ENCODE measurements around the gene TAF1B.
A peak's percentile ranks its signal among the peaks of the same experiment; 100 is the strongest.

Gene TAF1B

DNA sequence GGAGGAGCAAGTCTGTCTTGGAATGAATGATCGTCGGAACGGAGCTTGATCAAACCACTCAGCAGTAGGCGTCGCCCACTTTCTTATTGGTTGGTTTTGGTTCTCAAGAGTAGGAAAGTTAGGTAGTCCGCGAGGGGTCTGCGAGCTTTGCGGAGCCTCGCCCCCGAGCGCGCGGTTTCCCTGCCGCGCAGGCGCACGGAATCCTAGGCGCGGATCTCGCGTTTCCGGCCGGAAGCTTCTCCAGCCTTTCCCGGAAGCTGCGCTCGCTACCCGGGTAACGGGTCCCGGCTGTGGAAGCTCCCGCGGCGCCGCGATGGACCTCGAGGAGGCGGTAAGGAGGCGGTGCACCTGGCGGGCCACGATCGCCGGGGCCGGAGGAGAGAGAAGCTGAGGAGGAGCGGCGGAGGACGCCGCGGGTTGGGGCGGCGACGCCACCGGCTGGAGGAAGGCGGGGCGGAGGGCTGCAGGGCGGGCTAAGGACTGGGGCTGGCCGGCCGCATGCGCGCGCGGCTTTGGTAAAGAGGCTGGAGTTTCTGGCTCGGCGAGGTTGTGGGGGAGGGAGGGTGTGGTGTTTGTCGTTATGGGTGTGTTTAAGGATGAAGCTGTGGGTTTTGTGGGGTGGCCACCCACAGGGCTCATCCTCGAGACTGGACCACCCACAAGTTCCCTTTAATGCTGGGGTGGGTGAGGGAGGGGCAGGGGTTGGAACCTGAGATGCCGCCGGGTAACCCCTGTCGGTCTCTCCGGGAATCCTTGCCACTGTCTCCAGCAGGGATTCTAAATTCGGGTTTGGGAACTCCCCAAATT lies at the start of gene TAF1B:
TAF1B (plus strand) TSS at position 246 of the 807 bp plus-strand sequence; CDS start at position 314, 68 bp downstream.
- peak; percentile 92 for DNase-seq

DNA sequence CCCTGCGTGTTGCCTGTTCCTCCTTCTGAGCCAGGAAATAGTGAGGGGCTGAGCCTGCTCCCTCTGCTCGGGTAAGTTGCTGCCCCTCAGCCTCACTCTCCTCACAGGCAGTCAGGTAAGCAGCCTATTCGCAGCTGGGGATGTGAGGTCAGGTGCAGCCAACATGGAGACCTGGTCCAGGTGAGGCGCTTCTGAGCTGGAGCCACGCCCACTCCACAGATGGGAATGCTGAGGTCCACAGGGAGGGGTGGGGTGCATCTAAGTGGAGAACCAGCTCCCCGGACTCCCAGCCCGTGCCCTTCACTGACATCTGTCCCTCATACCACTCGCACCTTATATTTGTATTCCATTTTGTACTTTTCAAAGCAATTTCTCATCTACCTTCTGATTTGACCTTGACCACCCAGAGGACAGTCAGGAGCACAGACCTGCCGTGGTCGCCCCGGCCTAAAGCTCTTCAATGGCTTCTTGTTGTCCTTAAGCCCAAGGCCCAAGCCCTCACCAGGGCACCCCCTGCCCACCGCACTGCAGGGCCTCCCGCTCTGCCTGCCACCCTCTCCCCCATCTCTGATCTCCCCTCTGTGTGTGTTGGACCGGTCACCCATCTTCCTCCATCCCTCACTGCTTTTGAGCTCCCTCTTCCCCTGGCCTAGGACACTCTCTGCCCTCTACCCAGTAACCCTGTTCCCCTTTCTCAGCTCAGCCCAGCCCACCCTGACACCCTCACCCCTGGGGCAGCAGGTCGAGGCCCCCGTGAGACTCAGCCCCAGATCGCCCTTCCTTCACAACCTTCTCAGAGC lies 49.2 kb upstream of the TAF1B start:
- no peak for DNase-seq

DNA sequence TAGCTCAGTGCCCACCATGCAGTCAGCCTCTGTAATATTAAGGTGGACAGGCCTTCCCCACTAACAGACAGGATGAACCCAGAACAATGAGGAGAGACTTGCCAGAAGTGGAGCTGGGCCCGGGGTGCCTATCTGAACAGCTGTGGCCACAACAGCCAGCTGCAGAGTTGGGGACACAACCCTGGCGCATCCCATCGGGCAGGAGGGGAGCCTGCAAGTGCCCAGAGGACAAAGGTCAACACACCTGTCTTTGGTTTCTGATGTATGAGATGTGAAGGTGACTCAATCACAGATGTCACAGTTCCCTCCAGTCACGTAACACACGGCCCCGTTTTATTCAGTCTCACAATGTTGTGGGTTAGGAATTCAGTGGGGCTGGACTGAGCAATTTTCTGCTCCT lies 48.2 kb upstream of the TAF1B start:
- no peak for DNase-seq

DNA sequence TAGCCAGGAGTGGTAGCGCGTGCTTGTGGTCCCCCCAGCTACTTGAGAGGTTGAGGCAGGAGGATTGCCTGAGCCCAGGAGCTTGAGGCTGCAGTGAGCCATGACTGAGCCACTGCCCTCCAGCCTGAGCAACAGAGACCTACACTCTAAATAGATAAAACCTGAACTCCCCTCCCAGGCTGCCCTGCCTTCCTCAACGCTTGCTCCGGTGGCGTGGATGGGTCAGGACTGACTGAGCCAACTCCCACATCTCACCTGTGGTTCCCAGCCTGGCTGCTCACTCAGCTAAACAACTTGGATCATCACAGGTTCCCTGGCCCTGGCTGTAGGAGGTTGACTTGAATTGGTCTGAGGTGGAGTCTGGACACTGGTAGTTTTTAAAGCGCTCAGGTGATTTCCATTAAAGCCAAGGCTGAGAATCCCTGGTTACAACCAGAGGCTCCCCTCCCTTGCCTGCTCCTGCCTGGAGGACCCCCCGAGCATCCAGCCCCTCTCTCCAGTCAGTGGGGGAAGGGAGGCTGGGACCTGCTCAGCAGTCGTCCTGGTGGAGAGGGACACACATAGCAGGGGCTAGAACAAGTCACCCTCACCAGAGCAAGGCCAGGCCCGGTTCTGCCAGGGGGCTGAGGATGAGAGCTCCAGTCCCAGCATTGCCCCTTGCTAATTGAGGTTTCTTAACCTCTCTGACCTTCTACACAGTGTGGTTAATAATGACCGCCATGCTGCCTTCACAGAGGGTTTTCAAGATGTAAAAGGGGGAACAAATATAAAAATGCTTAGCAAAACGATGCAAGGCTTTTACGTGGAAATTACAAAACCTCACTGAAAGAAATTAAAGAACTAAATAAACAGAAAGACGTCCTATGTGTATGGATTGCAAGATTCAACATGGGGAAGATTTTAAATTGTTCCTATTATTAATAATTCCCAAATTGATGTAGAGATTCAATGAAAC lies 46.9 kb upstream of the TAF1B start:
- DNase-seq, result no peak

DNA sequence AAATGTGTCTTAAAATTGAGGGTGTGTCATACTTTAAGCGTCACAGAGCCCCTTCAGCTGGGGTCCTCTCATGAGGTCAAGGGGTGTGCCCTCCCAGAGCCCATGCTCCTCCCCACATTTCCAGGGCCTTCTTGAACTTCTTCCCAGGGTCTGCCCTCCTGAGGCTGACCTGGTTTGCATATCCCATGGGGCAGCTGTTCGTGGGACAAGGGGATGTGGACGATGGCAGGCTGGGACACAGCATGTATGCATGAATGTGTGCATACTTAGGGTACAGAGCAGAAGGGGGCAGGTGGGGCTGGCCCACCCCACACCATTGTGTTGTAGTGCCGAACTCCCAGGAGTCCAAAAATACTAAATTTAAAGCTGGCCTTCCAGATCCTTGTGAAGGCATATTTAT lies 46.2 kb upstream of the TAF1B start:
- no peak for DNase-seq

DNA sequence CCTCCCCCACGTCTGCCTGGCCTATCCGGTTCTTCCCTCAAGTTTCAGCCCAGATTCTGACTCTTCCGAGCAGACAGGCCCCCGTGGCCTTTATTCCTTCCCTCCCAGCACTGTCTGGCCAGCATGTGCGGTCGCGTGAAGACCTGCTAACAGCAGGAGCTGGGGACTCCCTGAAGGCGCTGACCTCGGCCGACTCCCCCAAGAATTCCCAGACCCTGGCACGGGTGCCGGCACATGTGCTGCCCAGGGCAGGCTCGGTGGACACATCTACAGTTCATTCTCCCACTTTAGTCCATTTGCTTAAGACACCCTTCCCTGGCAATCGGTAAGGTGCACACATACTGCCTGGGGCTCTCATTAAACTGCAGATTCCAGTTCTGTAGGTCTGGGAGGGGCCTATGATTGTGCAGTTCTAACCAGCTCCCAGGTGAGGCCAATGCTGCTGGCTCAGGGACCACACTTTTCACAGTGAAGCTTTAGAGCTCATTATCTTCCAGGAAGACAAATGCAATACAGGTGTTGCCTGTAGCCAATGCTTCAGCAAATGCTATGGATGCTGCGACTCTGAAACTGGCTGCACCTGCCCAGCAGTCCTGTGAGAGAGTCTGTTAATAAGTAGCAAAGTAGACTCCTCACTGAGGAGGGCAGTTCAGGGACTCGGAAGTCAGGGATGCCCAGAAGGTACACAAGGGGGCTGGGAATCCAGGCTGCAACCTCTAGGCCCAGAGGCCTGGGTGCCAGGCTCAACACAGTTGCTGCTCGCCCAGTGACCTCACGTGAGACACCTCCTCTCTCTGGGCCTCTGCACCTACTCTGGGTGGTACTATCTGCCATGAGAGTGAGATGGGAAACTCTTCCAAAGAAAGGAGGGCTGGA lies 45.4 kb upstream of the TAF1B start:
- DNase-seq, result no peak

DNA sequence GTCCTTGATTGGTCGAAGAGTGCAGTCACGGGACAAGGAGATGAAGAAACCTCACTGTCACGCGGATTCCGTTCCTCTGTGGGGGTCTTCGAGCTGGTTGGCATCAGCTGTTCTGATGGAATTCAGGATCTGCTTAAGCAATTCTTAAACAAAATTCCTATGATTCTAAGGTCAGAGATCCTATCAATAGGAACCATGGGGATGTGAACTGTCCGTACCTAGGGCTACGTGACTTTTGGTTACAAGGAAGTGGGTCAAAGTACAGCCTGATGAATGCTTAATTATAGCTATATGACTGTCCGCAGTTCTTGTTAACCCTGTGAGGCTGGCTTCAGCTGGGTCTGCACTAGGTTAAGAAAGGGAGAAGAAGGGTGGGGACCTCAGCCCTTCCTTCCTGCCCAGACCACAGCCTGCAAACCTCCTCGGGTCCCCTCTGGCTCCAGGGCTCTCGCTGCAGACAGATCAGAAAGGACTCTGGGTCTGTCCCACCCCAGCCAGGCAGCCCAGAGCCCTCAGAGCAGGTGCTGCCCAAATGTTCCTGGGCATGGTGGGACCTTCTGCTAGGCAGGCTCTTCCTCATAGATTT lies 44.2 kb upstream of the TAF1B start:
- DNase-seq, result no peak

DNA sequence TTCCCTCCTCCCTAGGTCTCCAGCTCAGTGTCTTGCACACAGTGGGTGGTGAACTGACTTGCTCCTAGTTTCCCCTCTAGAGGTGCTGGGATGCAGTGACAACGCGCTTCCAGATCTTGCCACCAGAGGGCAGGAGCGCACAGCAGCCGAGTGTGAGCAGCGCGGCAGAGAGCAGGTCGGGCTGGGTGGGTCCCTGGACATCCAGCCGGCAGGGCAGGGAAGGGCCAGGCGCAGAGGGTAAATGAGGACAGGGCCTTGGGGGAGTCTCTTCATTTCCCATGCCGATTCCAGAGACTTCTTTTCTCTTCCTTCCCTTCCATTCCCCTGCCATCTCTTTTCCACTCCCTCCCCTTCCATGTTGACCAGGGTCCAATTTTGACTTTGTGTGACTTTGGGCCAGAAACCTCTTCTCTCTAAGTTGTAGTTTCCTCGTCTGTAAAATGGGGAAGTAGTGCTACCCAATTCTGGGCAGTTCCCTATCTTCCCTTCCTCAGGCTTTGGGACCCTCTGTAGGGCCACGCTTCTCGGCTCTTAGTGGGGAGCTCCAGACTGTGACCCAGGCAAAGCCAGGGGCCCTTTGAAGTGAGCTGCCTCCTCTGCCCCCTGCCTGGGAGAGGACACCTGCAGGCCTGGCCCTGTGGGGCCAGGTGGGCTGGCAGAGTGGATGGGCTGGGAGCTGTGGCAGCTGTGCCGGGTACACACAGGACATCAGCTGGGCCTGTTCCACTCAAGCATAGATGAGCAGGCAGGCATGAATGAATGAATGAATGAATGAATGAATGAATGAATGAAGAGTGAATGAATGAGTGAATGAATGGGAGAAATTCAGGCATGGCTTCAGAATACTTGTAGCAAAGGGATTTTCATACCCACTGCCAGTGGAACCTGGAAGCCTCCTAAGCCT lies 43.3 kb upstream of the TAF1B start:
- DNase-seq, result peak; percentile 15

DNA sequence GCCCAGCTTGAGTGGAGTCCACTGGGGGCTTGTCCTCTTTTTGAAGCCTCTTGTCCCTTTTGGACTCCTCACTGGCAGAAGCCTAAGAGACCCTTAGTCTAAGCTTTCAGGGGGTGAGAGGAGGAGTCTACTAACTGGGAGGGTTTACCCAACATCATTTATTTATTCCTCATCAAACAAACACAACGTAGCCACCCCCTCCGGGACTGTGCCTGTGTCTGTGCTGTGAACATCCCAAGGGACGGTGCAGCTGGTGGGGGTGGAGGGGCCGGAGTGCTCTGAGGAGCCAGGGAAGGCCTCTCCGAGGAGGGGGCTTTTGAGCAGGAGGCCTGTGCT lies 42.7 kb upstream of the TAF1B start:
- no peak for DNase-seq

DNA sequence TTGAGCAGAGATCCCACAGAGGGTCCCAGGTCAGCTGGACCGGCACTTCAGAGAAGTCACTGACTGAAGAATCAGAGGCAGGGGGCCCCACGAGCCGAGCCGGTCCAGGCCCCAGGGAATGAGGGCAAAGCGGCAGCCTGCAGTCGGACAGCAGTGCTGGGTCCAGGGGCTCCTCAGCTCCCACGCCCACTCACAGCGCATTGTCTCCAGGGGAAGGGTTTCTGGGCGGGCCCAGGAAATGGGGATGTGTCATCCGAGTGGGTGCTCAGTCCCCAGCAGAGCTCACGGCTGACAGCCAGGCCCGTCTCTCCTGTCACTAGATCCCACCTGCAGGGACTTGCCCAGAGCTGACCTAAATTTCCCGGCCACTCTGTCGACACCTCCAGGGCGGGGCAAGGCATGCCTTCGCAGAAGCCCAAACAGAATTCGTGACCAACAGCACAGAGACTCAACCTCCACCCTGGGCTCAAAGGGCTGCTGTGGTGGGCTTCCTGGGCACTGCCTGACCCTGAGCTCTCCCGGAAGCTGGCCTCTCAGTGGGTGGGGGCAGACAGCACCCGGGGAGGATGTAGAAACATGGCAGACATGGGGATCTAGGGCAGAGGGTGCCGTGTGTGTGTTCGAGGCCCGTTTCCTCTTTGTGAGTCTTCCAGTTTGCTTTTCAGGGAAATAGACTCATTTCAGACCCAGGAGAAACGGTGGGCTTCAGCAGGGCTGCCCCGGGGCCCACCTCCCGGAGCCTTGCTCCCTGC lies 42.1 kb upstream of the TAF1B start:
- no peak for DNase-seq

DNA sequence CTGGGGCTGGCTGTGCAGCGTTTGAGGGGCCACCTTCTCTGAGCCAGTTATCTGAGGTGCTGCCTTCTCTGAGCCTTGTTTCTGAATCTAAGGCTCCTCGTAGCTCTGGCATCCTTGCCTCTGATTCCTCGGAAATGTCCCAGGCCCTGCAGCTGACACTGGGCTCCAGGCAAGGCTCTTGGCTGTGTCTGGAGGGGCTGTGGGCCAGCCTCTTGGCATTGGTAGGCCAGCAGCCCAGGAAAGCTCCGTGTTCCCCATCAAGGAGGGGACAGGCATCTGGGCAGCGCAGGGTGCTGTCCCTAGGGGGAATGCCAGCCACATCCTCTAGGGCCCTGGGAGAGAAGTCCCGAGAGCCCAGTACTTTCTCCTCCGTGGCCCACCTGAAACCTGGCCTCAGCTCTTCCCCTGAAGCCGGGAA lies 40.7 kb upstream of the TAF1B start:
- no peak for DNase-seq

DNA sequence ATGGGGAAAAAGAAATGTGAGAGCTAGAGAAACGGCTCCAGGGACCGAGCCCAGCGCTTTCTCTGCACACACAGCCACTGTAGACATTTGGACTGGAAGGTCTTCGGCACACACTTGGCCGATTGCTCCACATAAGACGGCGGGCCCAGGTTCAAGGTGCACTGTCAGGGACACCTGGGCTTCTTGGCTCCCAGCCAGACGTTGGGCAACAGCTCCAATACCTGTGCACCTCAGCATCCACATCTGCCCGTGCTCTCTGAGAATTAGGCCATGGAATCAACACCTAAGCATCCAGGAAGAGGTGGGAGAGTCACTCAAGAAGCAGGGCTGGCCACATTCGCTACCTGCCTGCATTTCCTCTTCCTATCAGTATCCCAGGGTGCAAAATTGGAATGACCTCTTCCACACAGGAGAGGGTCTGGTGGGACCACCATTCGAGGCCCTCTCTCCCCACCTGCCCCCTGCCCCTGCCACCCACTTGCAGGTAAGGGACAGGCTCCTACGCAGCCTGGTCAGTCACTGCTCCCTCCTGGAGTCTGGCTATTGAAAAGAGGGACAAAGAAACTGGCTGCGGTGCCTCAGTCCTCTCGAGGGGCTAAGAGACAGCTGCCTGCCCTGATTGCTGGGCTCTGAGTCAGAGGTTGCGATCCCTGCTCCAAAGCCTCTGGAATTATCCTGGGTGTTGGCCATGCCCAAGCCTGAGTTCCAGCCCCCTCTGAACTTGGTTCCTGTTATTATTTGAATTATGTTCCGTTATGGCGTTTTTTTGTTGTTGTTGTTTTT lies 40.1 kb upstream of the TAF1B start:
- no peak for DNase-seq

DNA sequence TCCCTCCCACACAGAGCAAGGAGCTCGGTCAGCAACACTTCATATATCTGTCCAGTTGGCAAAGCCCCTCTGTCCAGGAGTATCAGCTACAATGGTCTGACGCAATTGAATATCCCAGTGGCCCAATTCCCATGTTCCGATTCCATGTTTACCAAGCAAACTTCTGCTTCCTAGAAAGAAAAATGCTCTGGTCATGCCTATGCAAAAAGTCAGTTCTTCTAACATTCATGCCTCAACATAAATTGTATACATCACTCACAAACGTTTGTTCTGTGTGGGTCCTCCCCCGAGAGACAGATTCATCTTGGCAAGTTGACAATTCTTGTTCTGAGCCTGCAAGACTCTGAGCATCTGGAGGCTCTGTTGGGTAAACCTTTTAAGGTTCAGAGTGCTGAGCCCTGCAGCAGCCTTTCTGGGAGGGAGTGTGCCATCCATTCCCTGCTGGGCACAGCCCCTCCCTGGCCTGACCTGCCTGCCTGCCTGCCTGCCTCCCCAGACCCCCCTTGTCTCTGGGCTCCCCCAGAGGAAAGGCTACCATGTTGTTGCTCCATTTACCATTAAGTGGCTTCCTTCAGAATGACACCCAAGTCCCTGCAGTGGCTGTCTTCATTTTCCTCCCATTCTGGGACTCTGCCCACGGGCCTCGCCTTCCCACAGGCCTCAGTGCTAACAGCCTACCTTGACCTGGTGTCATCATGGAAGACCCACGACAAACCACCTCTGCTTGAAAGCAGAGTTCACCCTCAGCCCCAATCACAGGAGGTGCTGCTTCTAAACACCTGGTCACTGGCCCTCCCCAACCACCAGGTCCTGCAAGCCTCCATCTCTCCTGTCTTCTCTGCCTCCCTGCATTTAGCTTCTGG lies 37.6 kb upstream of the TAF1B start:
- DNase-seq, result no peak

DNA sequence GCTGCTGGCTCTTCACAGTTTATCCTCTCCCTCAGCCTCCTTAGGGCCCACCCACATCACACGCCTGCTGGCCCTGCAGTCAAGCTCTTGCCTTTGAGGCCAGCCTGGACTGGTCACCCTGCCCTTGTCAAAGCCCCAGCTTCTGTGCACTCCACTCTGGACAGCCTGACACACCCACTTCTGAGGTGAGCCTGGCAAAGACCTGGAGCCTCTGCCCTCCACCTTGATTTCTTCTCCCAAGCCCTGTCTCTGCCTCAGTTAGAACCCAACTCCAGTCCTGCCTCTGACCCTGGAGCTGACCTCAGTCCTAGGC lies 37.0 kb upstream of the TAF1B start:
- DNase-seq, result no peak

DNA sequence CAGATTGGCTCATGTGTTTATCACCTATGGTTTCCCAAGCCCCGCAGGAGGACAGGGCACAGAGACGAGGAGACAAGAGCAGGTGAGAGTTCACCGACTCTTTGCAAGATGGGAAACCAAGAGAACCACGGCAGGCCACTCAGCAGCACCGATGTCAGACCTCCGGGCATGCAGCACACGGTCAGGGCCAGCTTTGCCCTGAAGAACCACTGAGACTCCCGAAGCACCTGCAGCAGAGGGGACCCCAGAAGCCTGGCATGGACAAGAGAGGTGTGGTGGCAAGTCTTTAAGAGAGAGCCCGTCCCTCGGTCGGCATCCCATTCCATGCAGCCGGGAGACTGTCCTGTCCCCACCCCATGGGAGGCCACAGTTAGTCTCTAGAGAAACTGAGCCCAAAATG lies 36.6 kb upstream of the TAF1B start:
- no peak for DNase-seq

DNA sequence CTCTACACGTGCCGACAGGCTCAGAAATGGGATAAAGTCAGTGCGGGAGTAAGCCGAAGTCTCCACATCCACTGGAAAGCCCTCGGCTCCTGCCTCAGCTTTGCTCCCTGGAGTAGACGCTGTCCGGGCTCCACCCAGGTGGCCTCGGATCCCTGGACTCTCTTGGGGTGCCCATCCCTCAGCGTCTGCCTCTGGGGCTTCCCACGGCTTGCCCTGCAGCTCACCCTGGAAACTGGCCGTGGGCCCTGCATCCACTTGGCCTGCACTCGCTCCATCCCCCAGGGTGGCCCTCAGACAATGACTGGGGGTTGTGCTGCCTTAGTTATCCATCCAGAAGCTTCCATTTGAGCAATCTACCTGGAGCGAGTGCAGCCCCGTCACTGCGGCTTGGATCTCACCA lies 36.2 kb upstream of the TAF1B start:
- DNase-seq, result no peak

DNA sequence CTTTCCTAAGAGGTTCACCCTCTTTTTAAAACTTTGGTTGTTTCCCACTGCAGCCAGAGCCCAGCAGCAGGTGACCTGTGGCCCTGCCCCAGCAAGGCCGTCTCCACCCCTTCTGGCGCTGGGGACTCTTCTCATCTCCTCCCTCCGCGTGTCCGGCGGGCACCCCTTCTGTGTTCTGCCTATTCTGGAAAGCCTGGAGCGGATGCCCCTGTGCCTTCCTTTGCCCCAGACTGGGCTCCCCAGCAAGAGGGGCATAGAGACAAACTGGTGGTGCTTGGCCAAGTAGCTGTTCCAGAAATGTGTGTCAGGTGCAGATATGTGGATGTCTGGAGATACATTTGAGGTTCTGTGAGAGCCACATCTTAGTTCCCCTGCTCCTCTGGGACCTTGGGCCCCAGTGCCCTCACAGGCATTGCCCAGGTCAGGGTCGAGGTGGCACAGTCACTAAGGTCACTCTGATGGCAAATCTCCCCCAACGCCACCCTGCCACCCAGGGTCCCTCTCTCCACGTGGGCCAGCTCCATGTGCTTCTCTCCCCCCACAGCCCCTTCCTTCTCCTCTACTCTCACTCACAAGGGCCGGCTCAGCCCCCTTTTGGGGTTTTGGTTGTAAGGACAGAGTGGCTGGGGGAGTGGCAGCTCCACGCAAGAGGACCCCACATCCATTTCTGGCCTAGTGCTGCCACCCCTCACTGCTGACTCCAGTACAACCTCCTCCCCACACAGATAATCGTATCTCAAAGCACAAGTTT lies 35.5 kb upstream of the TAF1B start:
- DNase-seq, result no peak

Data from DMS 273 treated with DMSO at 0.1 percent for 48 hours (cell line).